ENCODE measurements around the gene OR1D5.
"Not testable (repeated sequence)": the region's sequence is repeated elsewhere in the genome, so short reads cannot be mapped to it uniquely, and the experiment has no call there.

DNA sequence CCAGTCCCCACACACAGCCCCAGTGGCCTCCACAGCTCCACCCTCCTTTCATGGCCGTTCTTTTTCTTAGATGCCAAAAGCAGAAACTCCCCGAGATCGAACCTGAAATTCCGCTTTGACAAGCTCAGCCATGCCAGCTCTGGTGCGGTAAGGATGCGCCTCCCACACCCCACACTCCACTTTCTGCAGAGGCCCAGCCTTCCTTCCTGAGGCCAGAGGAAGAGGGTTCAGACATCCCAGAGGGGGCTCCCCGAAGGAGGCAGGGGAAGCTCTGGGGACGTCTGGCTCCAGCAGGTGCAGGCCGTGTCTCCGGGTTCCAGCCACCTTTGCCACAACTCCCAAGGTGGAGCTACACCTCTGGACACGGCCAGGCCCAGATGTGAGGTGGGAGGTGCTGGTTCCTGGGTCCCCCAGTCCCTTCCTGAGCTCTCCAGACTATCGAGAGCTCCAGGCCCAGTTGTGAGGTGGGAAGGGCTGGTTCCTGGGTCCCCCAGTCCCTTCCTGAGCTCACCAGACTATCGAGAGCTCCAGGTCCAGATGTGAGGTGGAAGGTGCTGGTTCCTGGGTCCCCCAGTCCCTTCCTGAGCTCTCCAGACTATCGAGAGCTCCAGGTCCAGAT, 32.4 kb downstream of the OR1D5 start:
- TF ChIP-seq, protein P1, sequence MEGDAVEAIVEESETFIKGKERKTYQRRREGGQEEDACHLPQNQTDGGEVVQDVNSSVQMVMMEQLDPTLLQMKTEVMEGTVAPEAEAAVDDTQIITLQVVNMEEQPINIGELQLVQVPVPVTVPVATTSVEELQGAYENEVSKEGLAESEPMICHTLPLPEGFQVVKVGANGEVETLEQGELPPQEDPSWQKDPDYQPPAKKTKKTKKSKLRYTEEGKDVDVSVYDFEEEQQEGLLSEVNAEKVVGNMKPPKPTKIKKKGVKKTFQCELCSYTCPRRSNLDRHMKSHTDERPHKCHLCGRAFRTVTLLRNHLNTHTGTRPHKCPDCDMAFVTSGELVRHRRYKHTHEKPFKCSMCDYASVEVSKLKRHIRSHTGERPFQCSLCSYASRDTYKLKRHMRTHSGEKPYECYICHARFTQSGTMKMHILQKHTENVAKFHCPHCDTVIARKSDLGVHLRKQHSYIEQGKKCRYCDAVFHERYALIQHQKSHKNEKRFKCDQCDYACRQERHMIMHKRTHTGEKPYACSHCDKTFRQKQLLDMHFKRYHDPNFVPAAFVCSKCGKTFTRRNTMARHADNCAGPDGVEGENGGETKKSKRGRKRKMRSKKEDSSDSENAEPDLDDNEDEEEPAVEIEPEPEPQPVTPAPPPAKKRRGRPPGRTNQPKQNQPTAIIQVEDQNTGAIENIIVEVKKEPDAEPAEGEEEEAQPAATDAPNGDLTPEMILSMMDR (IDR thresholded peaks at IDR 0.05), result not testable (repeated sequence)
- TF ChIP-seq POLR2AphosphoS5 (IDR thresholded peaks at IDR 0.05; ENCODE audit: low read depth, low read length), result not testable (repeated sequence)
